HG03175 (cell line): ENCODE measurements around the gene SCFD2.
"Not testable (repeated sequence)": the region's sequence is repeated elsewhere in the genome, so short reads cannot be mapped to it uniquely, and the experiment has no call there.

ENCODE experiments used
- ATAC-seq: cut with Tn5 transposase; IDR thresholded peaks from one replicate; pipeline ENCODE4 v1.9.1; 2021; ENCODE audit warnings: mild to moderate bottlenecking, moderate library complexity; ENCODE audit not compliant: unreplicated experiment

SCFD2 gene

DNA sequence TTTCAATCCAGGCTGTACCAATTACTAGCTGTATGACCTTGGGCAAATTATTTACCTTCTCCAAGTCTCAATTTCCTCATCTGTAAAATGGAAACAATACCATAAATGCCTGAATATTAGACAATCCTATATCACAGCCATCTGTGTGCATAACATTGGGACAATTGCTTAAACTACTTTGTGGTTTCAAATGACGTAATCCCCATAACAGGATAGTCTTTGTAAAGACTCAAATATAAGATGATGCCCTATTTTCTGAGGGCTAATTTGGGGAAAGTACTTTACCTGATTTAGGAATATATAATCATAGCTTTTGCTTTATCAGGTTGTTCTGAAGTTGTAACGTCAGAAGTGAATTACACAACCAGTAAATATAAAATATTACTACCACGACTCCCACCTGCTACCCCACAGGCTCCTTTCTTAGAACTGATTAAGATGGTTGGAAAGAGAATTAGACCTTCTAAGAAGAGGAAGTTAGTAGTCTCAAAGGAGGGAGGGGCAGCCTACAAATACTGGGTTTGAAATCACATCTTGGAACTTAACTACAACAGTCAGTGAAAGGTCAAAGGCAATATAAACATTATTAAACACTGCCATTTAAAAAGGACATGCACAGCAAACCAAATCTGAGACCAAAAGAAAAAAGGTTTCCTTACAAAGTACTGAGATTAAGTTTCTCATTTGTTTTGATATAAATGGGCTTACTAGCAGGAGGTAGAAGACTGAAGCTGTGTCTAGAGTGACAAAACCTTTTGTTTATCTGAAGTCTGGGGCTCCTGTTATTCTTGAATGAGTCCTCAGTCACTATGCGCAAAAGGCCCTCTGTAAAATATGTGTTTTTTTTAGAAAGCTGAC is 215.0 kb downstream of the SCFD2 start:
- ATAC-seq: no peak

GRCh38 chr4:53147711-53148110 is 218.2 kb downstream of the SCFD2 start:
- no peak for ATAC-seq

DNA sequence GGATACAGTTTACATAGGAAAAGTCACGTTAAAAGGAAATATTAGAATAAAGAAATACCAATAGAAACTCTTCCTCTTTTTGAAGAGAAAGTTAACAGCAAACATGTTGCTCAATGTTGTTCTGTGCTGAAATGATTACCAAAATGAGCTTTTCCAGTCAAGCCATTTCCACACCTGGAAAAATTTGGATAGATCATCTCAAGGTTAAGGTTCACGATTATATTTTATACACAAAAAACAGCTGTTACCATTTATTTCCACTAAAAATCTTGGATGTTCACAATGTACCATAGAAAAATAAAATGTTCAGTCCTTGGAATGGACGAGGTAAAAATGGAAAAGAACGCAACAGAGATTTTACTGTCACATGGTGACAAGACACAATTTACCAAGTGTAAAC is 218.7 kb downstream of the SCFD2 start:
- no peak for ATAC-seq

GRCh38 chr4:53141308-53141707 is 224.6 kb downstream of the SCFD2 start:
- ATAC-seq: no peak

- not testable (repeated sequence) for ATAC-seq
These were observed 226.6 kb downstream of the SCFD2 start for GRCh38 chr4:53139256-53139655.

DNA sequence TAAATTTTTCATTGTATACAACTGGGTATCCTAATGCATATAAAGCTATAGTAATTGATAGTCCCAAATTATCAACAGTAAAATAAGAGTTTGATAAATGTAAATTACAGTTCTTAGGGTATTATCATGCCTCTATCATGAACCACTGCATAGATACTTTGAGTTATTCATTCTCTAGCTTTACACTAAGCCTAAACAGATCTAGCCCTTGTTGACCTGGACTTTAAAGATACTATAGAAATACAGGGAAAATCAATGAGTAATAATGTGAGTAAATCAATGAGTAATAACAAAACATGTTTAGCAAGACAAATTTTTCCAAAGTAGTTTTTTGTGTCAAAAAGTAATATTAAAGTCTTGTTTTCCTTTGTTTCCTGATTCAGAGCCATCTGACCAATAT is 228.4 kb downstream of the SCFD2 start:
- no peak for ATAC-seq

DNA sequence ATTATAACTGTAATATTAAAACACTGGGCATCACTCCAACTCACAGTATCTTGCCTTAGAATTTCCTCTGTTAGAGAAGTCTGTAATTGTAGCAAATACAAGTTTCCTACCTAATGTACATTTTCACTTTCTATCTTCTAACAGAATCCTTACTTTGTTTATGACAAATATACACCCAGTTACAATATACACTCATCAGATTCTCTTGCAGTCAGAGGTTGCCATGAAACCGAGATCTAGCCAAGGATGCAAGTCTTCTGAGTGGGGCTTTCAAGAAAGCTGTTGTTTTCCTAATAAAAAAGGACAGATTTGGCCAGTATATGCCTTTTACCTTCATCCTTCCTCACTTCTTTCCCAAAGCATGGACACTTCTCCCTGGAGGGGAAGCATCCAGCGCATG is 228.9 kb downstream of the SCFD2 start:
- no peak for ATAC-seq

DNA sequence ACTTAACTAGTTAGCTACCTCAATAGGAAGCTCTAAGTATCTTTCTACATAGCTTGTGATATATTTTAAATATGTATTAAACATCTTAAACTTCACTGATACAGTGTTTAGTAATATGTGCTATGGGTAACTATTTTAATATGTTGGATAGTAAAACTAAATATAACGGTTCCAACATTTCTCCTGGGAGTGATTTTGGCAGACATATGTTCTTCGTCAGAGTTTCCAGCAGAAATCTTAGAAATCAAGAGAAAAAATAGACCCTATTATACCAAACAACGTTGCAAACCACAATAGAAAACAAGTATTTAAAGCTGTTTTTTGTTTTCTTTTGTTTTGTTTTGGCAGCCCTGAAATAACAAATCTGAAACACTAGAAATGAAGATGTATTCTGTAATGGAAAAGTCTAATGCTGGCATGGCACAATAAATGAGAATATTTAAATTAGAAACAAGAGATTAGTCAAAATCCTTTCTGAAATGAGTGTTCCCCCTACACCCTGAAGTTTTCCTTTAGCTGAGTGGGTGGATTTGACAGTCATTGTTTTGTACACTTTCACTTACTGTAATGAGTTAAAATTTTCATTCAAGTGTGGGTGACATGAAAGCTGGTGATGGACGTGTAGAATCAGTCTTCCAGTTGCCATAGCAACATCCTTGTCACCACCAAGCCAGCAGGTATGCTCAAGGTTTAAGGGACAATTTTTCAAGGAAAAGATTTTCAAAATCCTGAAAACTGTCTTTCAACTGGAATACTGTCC is 233.5 kb downstream of the SCFD2 start:
- peak; percentile 55 for ATAC-seq

DNA sequence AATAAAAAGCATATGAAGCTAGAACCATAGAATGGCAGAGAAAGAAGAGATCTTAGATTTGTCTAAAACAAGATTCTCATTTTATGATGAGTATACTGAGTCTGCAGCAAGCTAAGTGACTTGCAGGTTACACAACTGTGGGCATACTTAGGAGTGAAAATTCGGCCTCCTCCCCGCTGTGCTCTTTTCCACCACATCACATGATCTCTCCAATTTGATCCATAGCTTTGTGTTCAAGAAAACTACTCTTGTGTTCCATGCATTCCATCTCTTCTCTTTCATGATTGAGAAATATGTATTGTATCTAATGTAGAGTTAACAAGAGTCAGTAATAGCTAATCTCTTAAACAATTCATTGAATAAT is 234.3 kb downstream of the SCFD2 start:
- ATAC-seq: no peak

- ATAC-seq: no peak
These were observed 234.8 kb downstream of the SCFD2 start for GRCh38 chr4:53130896-53131561.

DNA sequence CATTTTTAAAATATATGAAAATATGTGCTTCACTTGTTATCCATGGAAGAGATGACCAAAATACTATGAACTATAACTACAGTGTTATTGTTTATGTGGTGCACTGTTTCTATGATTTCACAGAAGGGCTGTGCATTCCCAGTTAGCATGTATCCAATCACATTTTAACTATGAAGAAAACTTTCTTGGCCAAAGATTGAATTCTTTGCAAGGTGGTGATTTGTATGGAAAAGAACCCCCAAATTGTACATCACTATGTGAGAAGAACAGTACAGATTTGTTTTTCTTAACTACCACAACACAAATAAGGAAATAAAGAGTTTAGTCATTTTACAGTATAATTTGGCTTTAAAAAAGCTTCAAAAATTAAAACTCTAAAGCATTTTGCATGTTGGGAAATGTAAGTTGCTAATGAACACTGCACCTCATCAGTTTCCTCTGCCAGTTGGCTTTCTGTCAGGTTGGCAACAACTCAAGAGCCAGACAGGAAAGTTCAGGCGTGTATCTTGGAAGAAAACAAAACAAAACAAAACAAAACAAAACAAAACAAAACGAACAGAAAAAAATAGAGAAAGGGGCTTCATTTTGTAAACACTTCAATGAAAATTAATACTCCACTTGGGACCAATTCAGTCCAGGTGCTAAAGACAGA is 237.0 kb downstream of the SCFD2 start:
- ATAC-seq: no peak

- no peak for ATAC-seq
These were observed 237.6 kb downstream of the SCFD2 start for GRCh38 chr4:53128231-53128630.

DNA sequence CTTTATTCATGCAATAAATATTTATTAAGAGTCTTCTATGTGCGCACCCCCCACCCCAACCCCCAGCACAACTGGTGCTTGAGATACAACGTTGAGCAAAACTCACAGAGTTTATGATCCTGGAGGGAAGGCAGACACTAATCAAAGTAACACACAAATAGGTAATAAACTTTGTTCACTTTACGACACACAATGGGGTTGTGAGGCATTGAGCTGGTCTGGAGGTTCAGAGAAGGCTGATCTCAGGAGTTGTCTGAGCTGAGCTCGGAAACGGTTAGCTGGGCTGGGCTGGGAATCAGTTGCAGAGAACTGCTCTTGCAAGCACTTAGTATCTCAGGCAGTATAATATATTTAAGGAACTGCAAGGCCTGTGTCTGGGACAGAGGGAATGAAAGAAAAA is 238.5 kb downstream of the SCFD2 start:
- ATAC-seq: no peak

GRCh38 chr4:53126099-53126498 is 239.8 kb downstream of the SCFD2 start:
- ATAC-seq: no peak

DNA sequence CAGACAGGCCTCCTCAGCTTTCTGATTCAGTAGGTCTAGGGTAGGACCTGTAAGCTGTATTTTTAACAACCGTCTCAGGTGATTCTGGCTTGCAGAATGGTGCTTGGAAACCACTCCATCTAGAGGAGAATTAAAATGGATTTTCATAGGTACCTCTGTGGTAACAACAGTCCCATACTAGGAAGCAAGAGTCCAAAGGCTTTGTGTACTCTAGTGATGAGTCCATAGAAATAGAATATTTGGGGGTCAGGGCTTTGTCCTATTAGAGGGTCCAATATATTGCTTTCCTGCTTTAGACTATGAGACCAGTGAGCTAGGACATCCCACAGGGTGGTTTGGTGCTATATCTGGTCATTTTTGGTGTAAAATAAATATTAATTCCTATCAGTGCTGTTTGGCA is 242.0 kb downstream of the SCFD2 start:
- no peak for ATAC-seq

GRCh38 chr4:53123171-53123570 is 242.7 kb downstream of the SCFD2 start:
- no peak for ATAC-seq

- no peak for ATAC-seq
These were observed 243.4 kb downstream of the SCFD2 start for GRCh38 chr4:53122280-53123116.

GRCh38 chr4:53121264-53121865 is 244.5 kb downstream of the SCFD2 start:
- no peak for ATAC-seq

GRCh38 chr4:53120778-53121177 is 245.1 kb downstream of the SCFD2 start:
- ATAC-seq: no peak

- ATAC-seq: no peak
These were observed 246.2 kb downstream of the SCFD2 start for GRCh38 chr4:53119680-53120079.
